ENCODE data around the gene EFNA5.

EFNA5 gene

DNA sequence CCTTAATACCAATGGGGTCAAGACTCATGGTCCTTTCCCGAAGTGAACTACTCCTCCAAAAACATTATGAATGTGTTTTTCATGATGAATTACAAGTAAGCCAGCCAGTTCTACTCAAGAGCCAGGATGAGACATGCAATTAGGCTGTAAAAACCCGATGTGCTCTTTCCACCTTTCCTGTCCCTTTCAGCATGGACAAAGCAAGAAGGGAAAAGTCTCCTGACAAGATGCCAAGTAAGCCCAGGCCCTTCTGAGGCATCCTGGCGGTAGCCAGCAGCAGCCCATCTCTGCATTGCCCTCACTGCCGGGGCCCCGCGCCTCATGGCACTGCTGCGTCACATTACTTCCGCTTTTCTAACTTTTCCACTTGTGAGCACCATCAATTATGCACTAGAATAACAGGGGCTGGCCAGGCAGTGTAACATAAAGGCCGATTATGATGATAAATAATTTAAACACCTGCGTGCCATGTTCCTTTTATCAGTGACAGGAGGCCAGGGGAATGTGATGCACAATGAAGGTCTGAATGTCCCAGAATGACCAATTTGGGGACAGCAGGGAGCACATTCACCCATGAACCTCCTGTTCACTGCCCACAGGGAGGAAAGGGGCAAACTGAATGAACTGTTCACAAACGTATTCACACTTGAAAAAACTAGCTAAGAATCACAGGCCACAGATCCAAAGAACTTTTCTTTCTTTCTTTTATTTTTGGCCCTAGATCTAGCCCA is 37.4 kb downstream of the EFNA5 start (continued):
- TF ChIP-seq, protein P1, sequence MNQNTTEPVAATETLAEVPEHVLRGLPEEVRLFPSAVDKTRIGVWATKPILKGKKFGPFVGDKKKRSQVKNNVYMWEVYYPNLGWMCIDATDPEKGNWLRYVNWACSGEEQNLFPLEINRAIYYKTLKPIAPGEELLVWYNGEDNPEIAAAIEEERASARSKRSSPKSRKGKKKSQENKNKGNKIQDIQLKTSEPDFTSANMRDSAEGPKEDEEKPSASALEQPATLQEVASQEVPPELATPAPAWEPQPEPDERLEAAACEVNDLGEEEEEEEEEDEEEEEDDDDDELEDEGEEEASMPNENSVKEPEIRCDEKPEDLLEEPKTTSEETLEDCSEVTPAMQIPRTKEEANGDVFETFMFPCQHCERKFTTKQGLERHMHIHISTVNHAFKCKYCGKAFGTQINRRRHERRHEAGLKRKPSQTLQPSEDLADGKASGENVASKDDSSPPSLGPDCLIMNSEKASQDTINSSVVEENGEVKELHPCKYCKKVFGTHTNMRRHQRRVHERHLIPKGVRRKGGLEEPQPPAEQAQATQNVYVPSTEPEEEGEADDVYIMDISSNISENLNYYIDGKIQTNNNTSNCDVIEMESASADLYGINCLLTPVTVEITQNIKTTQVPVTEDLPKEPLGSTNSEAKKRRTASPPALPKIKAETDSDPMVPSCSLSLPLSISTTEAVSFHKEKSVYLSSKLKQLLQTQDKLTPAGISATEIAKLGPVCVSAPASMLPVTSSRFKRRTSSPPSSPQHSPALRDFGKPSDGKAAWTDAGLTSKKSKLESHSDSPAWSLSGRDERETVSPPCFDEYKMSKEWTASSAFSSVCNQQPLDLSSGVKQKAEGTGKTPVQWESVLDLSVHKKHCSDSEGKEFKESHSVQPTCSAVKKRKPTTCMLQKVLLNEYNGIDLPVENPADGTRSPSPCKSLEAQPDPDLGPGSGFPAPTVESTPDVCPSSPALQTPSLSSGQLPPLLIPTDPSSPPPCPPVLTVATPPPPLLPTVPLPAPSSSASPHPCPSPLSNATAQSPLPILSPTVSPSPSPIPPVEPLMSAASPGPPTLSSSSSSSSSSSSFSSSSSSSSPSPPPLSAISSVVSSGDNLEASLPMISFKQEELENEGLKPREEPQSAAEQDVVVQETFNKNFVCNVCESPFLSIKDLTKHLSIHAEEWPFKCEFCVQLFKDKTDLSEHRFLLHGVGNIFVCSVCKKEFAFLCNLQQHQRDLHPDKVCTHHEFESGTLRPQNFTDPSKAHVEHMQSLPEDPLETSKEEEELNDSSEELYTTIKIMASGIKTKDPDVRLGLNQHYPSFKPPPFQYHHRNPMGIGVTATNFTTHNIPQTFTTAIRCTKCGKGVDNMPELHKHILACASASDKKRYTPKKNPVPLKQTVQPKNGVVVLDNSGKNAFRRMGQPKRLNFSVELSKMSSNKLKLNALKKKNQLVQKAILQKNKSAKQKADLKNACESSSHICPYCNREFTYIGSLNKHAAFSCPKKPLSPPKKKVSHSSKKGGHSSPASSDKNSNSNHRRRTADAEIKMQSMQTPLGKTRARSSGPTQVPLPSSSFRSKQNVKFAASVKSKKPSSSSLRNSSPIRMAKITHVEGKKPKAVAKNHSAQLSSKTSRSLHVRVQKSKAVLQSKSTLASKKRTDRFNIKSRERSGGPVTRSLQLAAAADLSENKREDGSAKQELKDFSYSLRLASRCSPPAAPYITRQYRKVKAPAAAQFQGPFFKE (tag by site-specific recombination; IDR thresholded peaks at IDR 0.05; ENCODE audit: borderline replicate concordance) = no peak
- TF ChIP-seq ZSCAN23 (tag by site-specific recombination; IDR thresholded peaks at IDR 0.05) = no peak
- TF ChIP-seq, protein P2, sequence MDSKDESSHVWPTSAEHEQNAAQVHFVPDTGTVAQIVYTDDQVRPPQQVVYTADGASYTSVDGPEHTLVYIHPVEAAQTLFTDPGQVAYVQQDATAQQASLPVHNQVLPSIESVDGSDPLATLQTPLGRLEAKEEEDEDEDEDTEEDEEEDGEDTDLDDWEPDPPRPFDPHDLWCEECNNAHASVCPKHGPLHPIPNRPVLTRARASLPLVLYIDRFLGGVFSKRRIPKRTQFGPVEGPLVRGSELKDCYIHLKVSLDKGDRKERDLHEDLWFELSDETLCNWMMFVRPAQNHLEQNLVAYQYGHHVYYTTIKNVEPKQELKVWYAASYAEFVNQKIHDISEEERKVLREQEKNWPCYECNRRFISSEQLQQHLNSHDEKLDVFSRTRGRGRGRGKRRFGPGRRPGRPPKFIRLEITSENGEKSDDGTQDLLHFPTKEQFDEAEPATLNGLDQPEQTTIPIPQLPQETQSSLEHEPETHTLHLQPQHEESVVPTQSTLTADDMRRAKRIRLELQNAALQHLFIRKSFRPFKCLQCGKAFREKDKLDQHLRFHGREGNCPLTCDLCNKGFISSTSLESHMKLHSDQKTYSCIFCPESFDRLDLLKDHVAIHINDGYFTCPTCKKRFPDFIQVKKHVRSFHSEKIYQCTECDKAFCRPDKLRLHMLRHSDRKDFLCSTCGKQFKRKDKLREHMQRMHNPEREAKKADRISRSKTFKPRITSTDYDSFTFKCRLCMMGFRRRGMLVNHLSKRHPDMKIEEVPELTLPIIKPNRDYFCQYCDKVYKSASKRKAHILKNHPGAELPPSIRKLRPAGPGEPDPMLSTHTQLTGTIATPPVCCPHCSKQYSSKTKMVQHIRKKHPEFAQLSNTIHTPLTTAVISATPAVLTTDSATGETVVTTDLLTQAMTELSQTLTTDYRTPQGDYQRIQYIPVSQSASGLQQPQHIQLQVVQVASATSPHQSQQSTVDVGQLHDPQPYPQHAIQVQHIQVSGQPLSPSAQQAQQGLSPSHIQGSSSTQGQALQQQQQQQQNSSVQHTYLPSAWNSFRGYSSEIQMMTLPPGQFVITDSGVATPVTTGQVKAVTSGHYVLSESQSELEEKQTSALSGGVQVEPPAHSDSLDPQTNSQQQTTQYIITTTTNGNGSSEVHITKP (tag by site-specific recombination; IDR thresholded peaks at IDR 0.05) = 0 out of 2 replicates have a peak, but pooled peaks have one; percentile 45
- TF ChIP-seq ZBTB17 (tag by site-specific recombination; IDR thresholded peaks at IDR 0.05) = peak; percentile 90
- no peak for TF ChIP-seq ZNF785 (tag by site-specific recombination; IDR thresholded peaks at IDR 0.05)
- peak; percentile 68 for TF ChIP-seq ZEB2 (tag by site-specific recombination; IDR thresholded peaks at IDR 0.05)
- TF ChIP-seq ZNF596 (tag by site-specific recombination; IDR thresholded peaks at IDR 0.05) = peak; percentile 5; the same call in 1 of the 2 replicates
- peak; percentile 80 for TF ChIP-seq ZXDB (tag by site-specific recombination; IDR thresholded peaks at IDR 0.05)
- TF ChIP-seq BCL11A (tag by site-specific recombination; IDR thresholded peaks at IDR 0.05; ENCODE audit: low read depth) = no peak
- TF ChIP-seq, protein P3, sequence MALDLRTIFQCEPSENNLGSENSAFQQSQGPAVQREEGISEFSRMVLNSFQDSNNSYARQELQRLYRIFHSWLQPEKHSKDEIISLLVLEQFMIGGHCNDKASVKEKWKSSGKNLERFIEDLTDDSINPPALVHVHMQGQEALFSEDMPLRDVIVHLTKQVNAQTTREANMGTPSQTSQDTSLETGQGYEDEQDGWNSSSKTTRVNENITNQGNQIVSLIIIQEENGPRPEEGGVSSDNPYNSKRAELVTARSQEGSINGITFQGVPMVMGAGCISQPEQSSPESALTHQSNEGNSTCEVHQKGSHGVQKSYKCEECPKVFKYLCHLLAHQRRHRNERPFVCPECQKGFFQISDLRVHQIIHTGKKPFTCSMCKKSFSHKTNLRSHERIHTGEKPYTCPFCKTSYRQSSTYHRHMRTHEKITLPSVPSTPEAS (tag by site-specific recombination; IDR thresholded peaks at IDR 0.05) = 0 out of 2 replicates have a peak, but pooled peaks have one; percentile 16
- no peak for TF ChIP-seq ZNF837 (tag by site-specific recombination; IDR thresholded peaks at IDR 0.05)
- TF ChIP-seq ZNF514 (tag by site-specific recombination; IDR thresholded peaks at IDR 0.05) = no peak
- TF ChIP-seq ZNF292 (tag by site-specific recombination; IDR thresholded peaks at IDR 0.05; ENCODE audit: borderline replicate concordance, low read depth) = no peak
- TF ChIP-seq, protein P4, sequence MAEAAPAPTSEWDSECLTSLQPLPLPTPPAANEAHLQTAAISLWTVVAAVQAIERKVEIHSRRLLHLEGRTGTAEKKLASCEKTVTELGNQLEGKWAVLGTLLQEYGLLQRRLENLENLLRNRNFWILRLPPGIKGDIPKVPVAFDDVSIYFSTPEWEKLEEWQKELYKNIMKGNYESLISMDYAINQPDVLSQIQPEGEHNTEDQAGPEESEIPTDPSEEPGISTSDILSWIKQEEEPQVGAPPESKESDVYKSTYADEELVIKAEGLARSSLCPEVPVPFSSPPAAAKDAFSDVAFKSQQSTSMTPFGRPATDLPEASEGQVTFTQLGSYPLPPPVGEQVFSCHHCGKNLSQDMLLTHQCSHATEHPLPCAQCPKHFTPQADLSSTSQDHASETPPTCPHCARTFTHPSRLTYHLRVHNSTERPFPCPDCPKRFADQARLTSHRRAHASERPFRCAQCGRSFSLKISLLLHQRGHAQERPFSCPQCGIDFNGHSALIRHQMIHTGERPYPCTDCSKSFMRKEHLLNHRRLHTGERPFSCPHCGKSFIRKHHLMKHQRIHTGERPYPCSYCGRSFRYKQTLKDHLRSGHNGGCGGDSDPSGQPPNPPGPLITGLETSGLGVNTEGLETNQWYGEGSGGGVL (tag by site-specific recombination; IDR thresholded peaks at IDR 0.05) = no peak
- no peak for TF ChIP-seq ZNF747 (tag by site-specific recombination; IDR thresholded peaks at IDR 0.05)
- peak; percentile 69 for TF ChIP-seq ZNF366 (tag by site-specific recombination; conservative IDR thresholded peaks at IDR 0.05)
- TF ChIP-seq, protein P5, sequence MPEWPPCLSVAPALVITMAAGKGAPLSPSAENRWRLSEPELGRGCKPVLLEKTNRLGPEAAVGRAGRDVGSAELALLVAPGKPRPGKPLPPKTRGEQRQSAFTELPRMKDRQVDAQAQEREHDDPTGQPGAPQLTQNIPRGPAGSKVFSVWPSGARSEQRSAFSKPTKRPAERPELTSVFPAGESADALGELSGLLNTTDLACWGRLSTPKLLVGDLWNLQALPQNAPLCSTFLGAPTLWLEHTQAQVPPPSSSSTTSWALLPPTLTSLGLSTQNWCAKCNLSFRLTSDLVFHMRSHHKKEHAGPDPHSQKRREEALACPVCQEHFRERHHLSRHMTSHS (tag by site-specific recombination; IDR thresholded peaks at IDR 0.05) = no peak
- TF ChIP-seq, protein P6, sequence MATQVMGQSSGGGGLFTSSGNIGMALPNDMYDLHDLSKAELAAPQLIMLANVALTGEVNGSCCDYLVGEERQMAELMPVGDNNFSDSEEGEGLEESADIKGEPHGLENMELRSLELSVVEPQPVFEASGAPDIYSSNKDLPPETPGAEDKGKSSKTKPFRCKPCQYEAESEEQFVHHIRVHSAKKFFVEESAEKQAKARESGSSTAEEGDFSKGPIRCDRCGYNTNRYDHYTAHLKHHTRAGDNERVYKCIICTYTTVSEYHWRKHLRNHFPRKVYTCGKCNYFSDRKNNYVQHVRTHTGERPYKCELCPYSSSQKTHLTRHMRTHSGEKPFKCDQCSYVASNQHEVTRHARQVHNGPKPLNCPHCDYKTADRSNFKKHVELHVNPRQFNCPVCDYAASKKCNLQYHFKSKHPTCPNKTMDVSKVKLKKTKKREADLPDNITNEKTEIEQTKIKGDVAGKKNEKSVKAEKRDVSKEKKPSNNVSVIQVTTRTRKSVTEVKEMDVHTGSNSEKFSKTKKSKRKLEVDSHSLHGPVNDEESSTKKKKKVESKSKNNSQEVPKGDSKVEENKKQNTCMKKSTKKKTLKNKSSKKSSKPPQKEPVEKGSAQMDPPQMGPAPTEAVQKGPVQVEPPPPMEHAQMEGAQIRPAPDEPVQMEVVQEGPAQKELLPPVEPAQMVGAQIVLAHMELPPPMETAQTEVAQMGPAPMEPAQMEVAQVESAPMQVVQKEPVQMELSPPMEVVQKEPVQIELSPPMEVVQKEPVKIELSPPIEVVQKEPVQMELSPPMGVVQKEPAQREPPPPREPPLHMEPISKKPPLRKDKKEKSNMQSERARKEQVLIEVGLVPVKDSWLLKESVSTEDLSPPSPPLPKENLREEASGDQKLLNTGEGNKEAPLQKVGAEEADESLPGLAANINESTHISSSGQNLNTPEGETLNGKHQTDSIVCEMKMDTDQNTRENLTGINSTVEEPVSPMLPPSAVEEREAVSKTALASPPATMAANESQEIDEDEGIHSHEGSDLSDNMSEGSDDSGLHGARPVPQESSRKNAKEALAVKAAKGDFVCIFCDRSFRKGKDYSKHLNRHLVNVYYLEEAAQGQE (tag by site-specific recombination; IDR thresholded peaks at IDR 0.05) = no peak
- TF ChIP-seq ZBTB20 (tag by site-specific recombination; IDR thresholded peaks at IDR 0.05) = peak; percentile 98
- TF ChIP-seq ZNF701 (tag by site-specific recombination; IDR thresholded peaks at IDR 0.05) = no peak

Measured in HEK293 (cell line).